HCT116 (cell line): Measurements from ENCODE around the gene PMF1. TPM values are rescaled to one million over a fixed set of nuclear protein-coding genes. Genes with fewer than 3 reads are reported as not detected.

ENCODE experiments used
- ATAC-seq: fragments of 200-7000 bp; cut with Tn5 transposase; 2 replicates; pipeline ENCODE4 v1.9.1; 2020; ENCODE audit warnings: mild to moderate bottlenecking, moderate library complexity
- BruUV-seq: library from RNA; stranded (reverse); fragments of 400-500 nt; replicated peaks from 2 replicates; lab custom pipeline; 2021; lab: Mats Ljungman, UMichigan
- CTCF ChIA-PET: fragments of 300-600 bp; sonication (Branson Sonifier 250); formaldehyde crosslinking; loops from one replicate; lab custom pipeline; 2021; ENCODE audit warnings: antibody characterized with exemption; lab: Charles Lee
- POLR2A ChIA-PET: fragments of 300-600, 350-600 bp; sonication (Branson Sonifier 250); formaldehyde crosslinking; loops from one replicate; lab custom pipeline; 2021; ENCODE audit warnings: antibody characterized with exemption; lab: Charles Lee
- RAD21 ChIA-PET, 2 experiments: fragments of 300-600 bp; sonication (Branson Sonifier 250); formaldehyde crosslinking; loops; one replicate each; lab custom pipeline; 2023; ENCODE audit warnings: low total read pairs in 2 of 2; ENCODE audit not compliant: uncharacterized antibody in 2 of 2, unreplicated experiment in 2 of 2, low non-redundant PET in 1 of 2; lab: Charles Lee
- DNase-seq: peaks from one replicate; pipeline ENCODE4 v3.0.0-alpha.2; 2010; ENCODE audit warnings: low read depth, low spot score
- H2AFZ ChIP-seq: fragments of 200-600 bp; shearing (Covaris generic), sonication (generic); 2 replicates; pipeline ENCODE4 v1.6.1; 2017; ENCODE audit warnings: low read depth, mixed run types, mixed read lengths, antibody characterized with exemption, low read length; ENCODE audit not compliant: poor library complexity, severe bottlenecking
- H3K27ac ChIP-seq: 2 replicates; pipeline ENCODE4 v1.5.1; 2012; ENCODE audit warnings: low read depth, low read length
- H3K27me3 ChIP-seq: fragments of 200-600 bp; sonication (generic); 2 replicates; pipeline ENCODE4 v1.6.1; 2016; ENCODE audit warnings: mixed run types, low read length, mixed read lengths; ENCODE audit not compliant: insufficient read depth
- H3K36me3 ChIP-seq, 2 experiments: fragments of 200-500 bp in 1 of 2; fragments of 200-600 bp in 1 of 2; sonication (Bioruptor generic) in 1 of 2; sonication (generic) in 1 of 2; 2 replicates each; pipeline versions ENCODE4 v1.5.1 to v1.6.1; 2014 to 2016; ENCODE audit warnings: low read length in 2 of 2, inconsistent platforms in 1 of 2, mixed read lengths in 1 of 2, mixed run types in 1 of 2; ENCODE audit not compliant: insufficient read depth in 2 of 2, control insufficient read depth in 1 of 2
- H3K4me1 ChIP-seq, 2 experiments: fragments of 200-600 bp in 1 of 2; sonication (generic) in 1 of 2; 2 replicates each; pipeline versions ENCODE4 v1.5.1 to v1.6.1; 2012 to 2017; ENCODE audit warnings: low read length in 2 of 2, inconsistent platforms in 1 of 2, mild to moderate bottlenecking in 1 of 2, mixed read lengths in 1 of 2, mixed run types in 1 of 2, moderate library complexity in 1 of 2; ENCODE audit not compliant: insufficient read depth in 2 of 2, control insufficient read depth in 1 of 2
- H3K4me2 ChIP-seq: fragments of 200-600 bp; sonication (generic); 2 replicates; pipeline ENCODE4 v1.6.1; 2017; ENCODE audit warnings: mixed run types, low read length, mixed read lengths
- H3K4me3 ChIP-seq, 2 experiments: fragments of 200-600 bp in 1 of 2; sonication (generic) in 1 of 2; replicated peaks in 1 of 2; 2 replicates each; pipeline ENCODE4 v1.5.1; 2011 to 2016; ENCODE audit warnings: low read length in 2 of 2, control low read depth in 1 of 2, low read depth in 1 of 2, mild to moderate bottlenecking in 1 of 2, mixed read lengths in 1 of 2, mixed run types in 1 of 2
- H3K79me2 ChIP-seq: fragments of 200-600 bp; sonication (generic); 2 replicates; pipeline ENCODE4 v1.6.1; 2017; ENCODE audit warnings: mild to moderate bottlenecking, mixed run types, low read length, moderate library complexity, mixed read lengths; ENCODE audit not compliant: insufficient read depth
- H3K9ac ChIP-seq: fragments of 200-600 bp; sonication (generic); 2 replicates; pipeline ENCODE4 v1.6.1; 2016; ENCODE audit warnings: low read length, mixed read lengths
- H3K9me2 ChIP-seq: fragments of 200-600 bp; sonication (generic), shearing (Covaris generic); 2 replicates; pipeline ENCODE4 v1.6.1; 2017; ENCODE audit warnings: mixed run types, mild to moderate bottlenecking, moderate library complexity; ENCODE audit not compliant: insufficient read depth
- H3K9me3 ChIP-seq, 2 experiments: fragments of 200-500 bp in 1 of 2; fragments of 200-600 bp in 1 of 2; sonication (Bioruptor generic) in 1 of 2; sonication (generic) in 1 of 2; 2 replicates each; pipeline ENCODE4 v1.6.1; 2014 to 2017; ENCODE audit warnings: low read length in 2 of 2, mixed read lengths in 2 of 2, inconsistent platforms in 1 of 2, low read depth in 1 of 2, mild to moderate bottlenecking in 1 of 2, mixed run types in 1 of 2, moderate library complexity in 1 of 2; ENCODE audit not compliant: control insufficient read depth in 1 of 2, insufficient read depth in 1 of 2
- H4K20me1 ChIP-seq: fragments of 200-600 bp; sonication (generic), shearing (Covaris generic); 2 replicates; pipeline ENCODE4 v1.6.1; 2017; ENCODE audit warnings: mixed run types, mild to moderate bottlenecking, moderate library complexity; ENCODE audit not compliant: insufficient read depth
- CBX3 ChIP-seq: IDR thresholded peaks from 2 replicates; pipeline ENCODE4 v1.6.1; 2012; ENCODE audit warnings: low read depth
- CEBPB ChIP-seq: IDR thresholded peaks from 2 replicates; pipeline ENCODE4 v1.6.1; 2012; ENCODE audit warnings: low read depth
- POLR2A ChIP-seq: IDR thresholded peaks from 2 replicates; pipeline ENCODE4 v1.7.0; 2011; ENCODE audit warnings: borderline replicate concordance; ENCODE audit not compliant: insufficient read depth, insufficient read length; ENCODE audit errors: extremely low read depth
- SP1 ChIP-seq: IDR thresholded peaks from 2 replicates; pipeline ENCODE4 v1.6.1; 2012; ENCODE audit warnings: low read depth
- SRF ChIP-seq: IDR thresholded peaks from 2 replicates; pipeline ENCODE4 v1.6.1; 2012; ENCODE audit warnings: low read depth
- TCF7L2 ChIP-seq: IDR thresholded peaks from 2 replicates; pipeline ENCODE4 v1.7.0; 2011; ENCODE audit warnings: borderline replicate concordance, inconsistent platforms; ENCODE audit not compliant: insufficient read depth, insufficient read length; ENCODE audit errors: extremely low read depth
- YY1 ChIP-seq: IDR thresholded peaks from 2 replicates; pipeline ENCODE4 v1.6.1; 2011; ENCODE audit warnings: low read length, low read depth, moderate library complexity, mild to moderate bottlenecking; ENCODE audit not compliant: insufficient replicate concordance; ENCODE audit errors: extremely low read depth
- intact Hi-C: fragments of 100-400 bp; cut with micrococcal nuclease; formaldehyde crosslinking; loops from 2 replicates; pipeline ENCODE4 v1.10.0; 2022
- total RNA-seq: library from RNA; stranded (reverse); gene quantifications from one replicate; pipeline ENCODE4 v1.2.1, GENCODE V29; 2021; ENCODE audit not compliant: unreplicated experiment
- TF ChIP-seq, protein P1 (sequence below): IDR thresholded peaks from 2 replicates; pipeline ENCODE4 v1.6.1; 2011; ENCODE audit warnings: mild to moderate bottlenecking, low read length, moderate library complexity; ENCODE audit not compliant: insufficient replicate concordance; ENCODE audit errors: extremely low read depth
- TF ChIP-seq, protein P2 (sequence below), 3 experiments: fragments of 200-600 bp in 1 of 3; sonication (generic) in 1 of 3; IDR thresholded peaks in 2 of 3; conservative IDR thresholded peaks in 1 of 3; 2 replicates each; pipeline ENCODE4 v1.5.1; 2012 to 2017; ENCODE audit warnings: low read depth in 2 of 3, low read length in 2 of 3, antibody characterized with exemption in 1 of 3, borderline replicate concordance in 1 of 3, control low read depth in 1 of 3, mild to moderate bottlenecking in 1 of 3, mixed read lengths in 1 of 3, mixed run types in 1 of 3, moderate library complexity in 1 of 3; ENCODE audit not compliant: insufficient read depth in 1 of 3

PMF1 gene
- total RNA-seq, 1 experiment from 2014 or later = 52.6 TPM

DNA sequence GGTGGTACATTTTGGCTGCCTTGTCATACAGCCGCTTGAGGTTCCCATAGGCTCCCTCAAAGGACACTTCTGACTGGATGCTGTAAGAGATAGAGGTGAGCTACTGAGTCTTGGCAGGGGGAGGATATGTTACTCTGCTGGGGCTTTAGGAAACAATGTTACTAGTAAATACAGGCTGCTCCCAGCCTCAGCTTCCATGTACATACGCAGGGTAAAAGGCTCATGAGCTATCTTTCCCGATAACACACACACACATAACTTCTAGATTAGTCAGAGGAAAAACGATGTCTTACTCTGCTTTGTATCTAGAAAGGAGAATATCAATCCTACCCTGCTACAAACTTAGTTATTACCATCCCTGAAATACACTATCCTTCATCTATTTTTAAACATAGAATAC lies 55.5 kb downstream of the PMF1 start:
- TF ChIP-seq SRF (no peak), YY1 (no peak)
- TF ChIP-seq, protein P1, sequence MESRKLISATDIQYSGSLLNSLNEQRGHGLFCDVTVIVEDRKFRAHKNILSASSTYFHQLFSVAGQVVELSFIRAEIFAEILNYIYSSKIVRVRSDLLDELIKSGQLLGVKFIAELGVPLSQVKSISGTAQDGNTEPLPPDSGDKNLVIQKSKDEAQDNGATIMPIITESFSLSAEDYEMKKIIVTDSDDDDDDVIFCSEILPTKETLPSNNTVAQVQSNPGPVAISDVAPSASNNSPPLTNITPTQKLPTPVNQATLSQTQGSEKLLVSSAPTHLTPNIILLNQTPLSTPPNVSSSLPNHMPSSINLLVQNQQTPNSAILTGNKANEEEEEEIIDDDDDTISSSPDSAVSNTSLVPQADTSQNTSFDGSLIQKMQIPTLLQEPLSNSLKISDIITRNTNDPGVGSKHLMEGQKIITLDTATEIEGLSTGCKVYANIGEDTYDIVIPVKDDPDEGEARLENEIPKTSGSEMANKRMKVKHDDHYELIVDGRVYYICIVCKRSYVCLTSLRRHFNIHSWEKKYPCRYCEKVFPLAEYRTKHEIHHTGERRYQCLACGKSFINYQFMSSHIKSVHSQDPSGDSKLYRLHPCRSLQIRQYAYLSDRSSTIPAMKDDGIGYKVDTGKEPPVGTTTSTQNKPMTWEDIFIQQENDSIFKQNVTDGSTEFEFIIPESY = no peak
- no peaks in the 10 kb centered on the region for H3K27me3 ChIP-seq
- ChIA-PET CTCF (no interaction called here), POLR2A (no interaction called here), RAD21 (no interaction called here)
- peaks cover 58 to 72% of the 10 kb centered on the region in 2 experiments for H3K36me3 ChIP-seq
- peaks cover 0 to 5% of the 10 kb centered on the region in 2 experiments; a peak in 2 of 4 replicates for H3K4me1 ChIP-seq
- no peak overlapping the region for H3K9ac ChIP-seq
- H3K4me3 ChIP-seq = no peak overlapping the region
- no peaks in the 10 kb centered on the region; the same call in 1 of the 2 replicates for H4K20me1 ChIP-seq
- no peaks in the 10 kb centered on the region for H3K9me2 ChIP-seq
- H3K4me2 ChIP-seq = no peak overlapping the region
- no peak overlapping the region for H2AFZ ChIP-seq
- ATAC-seq = no peak
- H3K27ac ChIP-seq = no peak overlapping the region
- no TSS peak for BruUV-seq
- DNase-seq = no peak
- no peaks in the 10 kb centered on the region for H3K9me3 ChIP-seq
- intact Hi-C loops = no loop called here
- H3K79me2 ChIP-seq = peaks cover 19% of the 10 kb centered on the region; the same call in 1 of the 2 replicates

DNA sequence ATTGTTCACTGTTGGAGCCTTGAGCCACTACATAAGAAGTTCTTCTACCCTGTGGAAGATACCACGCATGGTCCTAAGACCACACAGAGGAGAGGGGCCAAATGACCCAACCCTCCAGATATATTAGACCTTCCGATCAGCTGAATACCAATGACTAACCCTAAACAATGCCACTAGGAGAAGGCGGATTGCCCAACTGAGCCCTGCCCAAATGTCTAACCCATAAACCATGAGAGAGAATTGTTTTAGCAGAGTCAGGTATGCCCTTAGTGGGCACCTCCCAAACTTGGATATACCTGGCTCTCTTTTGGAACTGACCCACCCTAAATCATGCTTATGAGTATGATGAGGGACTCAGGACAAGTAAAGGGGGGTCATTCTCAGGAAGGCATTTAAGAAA lies 57.5 kb downstream of the PMF1 start:
- DNase-seq = no peak
- no peak overlapping the region for H3K4me3 ChIP-seq
- H2AFZ ChIP-seq = no peak overlapping the region
- no peaks in the 10 kb centered on the region for H3K9me3 ChIP-seq
- no TSS peak for BruUV-seq
- intact Hi-C loops = no loop called here
- TF ChIP-seq SP1 (no peak), SRF (no peak), CEBPB (no peak), TCF7L2 (no peak), POLR2A (no peak), CBX3 (no peak)
- TF ChIP-seq, protein P2, sequence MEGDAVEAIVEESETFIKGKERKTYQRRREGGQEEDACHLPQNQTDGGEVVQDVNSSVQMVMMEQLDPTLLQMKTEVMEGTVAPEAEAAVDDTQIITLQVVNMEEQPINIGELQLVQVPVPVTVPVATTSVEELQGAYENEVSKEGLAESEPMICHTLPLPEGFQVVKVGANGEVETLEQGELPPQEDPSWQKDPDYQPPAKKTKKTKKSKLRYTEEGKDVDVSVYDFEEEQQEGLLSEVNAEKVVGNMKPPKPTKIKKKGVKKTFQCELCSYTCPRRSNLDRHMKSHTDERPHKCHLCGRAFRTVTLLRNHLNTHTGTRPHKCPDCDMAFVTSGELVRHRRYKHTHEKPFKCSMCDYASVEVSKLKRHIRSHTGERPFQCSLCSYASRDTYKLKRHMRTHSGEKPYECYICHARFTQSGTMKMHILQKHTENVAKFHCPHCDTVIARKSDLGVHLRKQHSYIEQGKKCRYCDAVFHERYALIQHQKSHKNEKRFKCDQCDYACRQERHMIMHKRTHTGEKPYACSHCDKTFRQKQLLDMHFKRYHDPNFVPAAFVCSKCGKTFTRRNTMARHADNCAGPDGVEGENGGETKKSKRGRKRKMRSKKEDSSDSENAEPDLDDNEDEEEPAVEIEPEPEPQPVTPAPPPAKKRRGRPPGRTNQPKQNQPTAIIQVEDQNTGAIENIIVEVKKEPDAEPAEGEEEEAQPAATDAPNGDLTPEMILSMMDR (IDR thresholded peaks at IDR 0.05 in 2 of 3, conservative IDR thresholded peaks at IDR 0.05 in 1 of 3; ENCODE audit: borderline replicate concordance in 1 of 3, insufficient read depth in 1 of 3, low read depth in 2 of 3, low read length in 2 of 3) = no peak
- TF ChIP-seq, all 23 proteins: peak for 0
- Histone ChIP-seq H3K27me3 (no peaks in the 10 kb centered on the region), H3K4me2 (no peak overlapping the region), H3K4me1 (no peaks in the 10 kb centered on the region), H3K79me2 (peaks cover 15% of the 10 kb centered on the region; the same call in 1 of the 2 replicates), H3K9ac (no peak overlapping the region), H3K27ac (no peak overlapping the region), H3K9me2 (no peaks in the 10 kb centered on the region), H4K20me1 (no peaks in the 10 kb centered on the region), H3K36me3 (peaks cover 72 to 79% of the 10 kb centered on the region in 2 experiments)
- ChIA-PET POLR2A (no interaction called here), CTCF (no interaction called here), RAD21 (no interaction called here)
- ATAC-seq = no peak
